Activated CD8-positive, alpha-beta memory T cell treated with anti-CD3 and anti-CD28 coated beads for 24 hours (primary cell): ENCODE data around the gene KANK4.

Experiments used
- DNase-seq: peaks from one replicate; pipeline ENCODE4 v3.0.0-alpha.2; 2020

The KANK4 gene

DNA sequence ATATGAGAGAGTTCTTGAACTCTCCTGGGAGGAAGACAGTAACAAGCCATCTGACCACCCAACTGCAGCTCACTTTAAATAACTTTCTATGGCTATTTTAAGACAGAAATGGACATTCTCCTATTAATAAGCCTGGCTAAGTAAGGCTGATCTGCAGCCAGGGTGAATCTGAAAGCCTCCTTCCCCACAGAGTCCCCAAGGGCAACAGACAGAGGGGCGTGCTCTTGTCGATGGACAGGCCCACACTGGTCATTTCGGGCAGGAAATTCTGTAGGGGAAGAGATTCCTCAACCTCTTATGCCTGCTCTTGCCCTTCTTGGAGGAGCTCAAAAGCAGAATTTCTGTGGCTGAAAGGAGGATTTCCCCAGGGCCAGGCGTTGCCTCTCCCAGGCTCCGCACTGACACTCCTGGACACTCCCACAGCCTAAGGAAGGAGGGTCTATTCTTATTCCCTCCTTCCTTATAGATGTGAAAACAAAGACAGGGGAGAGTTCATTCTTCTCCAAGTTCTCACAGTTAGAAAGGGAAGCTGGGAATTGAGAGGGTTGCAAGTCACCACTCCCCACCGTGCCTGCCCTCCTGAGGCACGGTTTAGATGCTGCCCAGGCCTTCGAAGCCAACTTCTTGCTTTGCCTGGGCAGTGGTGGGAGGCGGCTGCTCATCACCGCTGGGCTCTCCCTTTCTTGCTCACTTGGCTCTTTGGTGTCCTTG, 17.9 kb upstream of the KANK4 start:
- DNase-seq: no peak

DNA sequence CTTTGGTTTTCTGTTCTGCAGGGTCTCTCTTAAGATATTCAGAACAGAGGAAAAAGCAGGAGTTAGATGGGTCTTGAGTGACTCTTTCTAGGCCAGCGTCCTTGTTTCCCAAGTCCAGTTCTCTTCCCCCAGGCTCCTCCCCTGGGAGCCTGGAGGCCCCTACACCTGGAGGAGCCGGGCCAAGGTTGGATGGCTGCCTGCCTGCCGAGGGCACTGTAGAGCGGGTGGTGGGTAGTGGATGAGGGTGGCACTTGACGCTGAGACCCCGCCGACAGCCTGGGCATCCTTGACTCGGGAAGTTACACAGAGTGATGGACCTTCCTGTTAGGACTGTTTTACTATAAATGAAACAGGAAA, 17.4 kb upstream of the KANK4 start:
- DNase-seq: no peak

DNA sequence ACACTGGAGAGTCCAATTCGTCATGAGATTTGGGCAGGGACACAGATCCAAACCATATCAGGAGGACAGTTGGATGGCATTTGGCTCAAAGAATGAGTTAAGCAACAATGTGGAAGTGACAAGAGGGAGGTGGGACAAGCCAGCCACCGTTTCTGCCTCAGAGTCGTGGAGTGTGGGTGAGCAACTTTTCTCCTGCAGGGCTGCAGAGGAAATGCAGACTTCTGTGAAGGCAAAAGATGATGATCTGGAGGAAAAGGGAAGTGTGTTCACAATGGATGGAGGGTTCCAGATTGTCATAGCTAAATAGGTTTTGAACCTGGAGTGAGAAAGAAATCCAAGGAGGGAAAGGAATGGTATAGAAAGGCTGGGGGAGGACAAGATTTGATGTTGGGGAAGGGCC, 16.4 kb upstream of the KANK4 start:
- no peak for DNase-seq

DNA sequence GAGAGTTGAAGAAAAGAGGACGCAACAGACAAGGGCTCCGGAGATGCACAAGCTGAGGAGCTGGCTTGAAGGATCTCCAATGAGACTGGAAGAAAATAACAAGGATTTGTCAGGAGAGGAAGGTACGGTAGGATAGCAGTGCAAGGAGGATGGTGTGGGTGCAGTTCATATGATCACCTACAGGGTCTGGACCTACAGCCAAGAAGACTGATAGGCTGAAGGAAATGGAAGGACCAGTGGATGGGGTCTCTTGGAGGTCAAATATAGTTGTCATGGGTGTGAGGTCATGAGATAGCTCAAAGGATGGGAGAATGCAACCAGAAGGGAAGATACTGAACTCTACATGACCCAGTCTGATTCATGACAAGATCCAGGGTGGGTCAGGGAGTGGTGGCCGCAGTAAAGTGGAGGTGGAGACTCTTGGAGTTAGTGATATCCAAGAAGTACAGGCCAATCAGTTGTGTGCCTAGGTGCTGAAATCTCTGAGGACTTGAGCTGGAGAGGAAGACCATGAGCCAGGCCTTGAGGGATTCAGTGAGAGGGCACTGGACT, 15.3 kb upstream of the KANK4 start:
- no peak for DNase-seq

DNA sequence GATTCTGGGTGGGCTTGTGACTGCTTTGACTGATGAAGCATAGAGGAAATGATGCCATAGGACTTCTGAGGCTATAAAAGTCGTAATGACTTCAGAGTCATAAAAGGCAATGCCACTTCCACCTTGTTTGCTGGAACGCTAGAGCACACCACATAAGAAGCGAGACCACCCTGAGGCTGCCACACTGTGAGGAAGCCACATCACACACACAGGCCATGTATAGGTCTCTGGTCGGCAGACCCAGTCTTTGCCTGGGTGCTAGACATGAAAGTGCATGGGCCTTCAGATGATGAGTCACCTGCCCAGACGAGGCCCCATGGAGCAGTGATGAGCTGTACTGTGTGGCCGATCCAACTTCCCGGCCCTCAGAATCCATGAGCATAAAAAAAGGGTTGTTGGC, 14.2 kb upstream of the KANK4 start:
- DNase-seq: no peak

DNA sequence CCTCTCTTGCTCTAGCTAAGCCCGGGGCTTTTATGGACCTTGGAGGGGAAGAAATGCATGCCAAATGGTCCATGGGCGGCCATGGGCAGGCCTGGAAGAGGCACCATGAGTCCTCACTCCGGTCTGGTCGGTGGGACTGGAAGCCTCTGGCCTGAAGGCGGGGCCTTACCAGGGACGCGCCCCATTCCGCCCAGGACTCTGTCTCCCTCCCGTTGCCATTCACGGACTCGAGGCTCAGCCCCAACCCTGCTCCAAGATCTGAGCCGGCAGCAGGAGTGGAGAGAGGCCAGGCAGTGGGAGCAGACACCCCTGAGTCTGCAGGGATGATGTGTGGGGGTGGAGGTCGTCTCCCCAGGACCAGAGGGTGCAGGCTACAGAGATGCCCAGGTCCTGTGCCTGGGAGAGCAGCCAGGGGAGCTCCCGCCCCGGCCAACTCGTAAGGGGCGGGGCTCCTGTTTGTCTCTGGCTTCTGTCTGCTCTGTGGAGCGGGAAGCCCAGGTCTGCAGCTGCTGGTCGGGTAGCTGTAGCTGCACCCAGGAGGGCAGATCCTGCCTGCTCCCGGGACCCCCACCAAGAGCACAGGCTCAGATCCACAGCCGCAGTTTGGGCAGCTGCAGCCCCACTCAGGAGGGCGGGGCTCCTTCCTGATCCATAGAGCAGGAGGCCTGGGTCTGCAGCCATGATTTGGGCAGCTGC, 8.3 kb upstream of the KANK4 start:
- DNase-seq: no peak

DNA sequence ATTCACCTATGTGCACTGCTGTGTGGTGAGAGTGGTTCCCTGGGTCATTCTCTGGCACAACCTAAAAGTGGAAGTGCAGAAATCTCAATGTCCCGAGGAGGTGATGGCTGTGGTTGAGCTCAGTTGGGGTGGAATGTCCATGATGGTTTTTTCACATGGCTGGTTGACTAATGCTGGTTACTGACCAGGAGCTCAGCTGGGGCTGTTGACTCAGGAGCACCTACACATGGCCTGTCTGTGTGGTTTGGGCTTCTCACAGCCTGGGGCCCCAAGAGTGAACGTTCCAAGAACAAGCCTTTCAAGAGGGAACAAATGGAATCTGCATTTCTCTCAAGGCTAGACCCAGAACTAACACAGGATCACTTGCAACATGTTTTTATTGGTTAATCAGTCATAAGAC, 6.4 kb upstream of the KANK4 start:
- DNase-seq: no peak

DNA sequence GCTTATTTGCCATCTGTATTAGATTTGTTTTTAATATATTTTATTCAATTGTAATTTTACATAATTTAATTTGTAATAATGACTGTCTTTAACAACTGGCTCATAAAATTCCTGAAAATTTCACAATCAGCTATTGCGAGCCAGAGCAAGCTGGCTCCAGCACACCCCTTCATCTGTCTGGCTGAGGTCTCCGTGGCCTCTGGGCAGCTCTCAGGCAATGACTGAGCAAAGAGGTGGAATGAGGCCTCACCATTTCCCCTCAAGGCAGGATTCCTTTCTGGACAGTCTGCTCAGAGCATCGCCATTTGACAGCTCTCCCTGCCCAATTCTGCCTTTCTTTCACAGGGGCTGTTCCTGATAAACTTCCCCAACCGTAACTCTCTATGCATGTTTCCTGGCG, 5.8 kb upstream of the KANK4 start:
- DNase-seq: no peak

DNA sequence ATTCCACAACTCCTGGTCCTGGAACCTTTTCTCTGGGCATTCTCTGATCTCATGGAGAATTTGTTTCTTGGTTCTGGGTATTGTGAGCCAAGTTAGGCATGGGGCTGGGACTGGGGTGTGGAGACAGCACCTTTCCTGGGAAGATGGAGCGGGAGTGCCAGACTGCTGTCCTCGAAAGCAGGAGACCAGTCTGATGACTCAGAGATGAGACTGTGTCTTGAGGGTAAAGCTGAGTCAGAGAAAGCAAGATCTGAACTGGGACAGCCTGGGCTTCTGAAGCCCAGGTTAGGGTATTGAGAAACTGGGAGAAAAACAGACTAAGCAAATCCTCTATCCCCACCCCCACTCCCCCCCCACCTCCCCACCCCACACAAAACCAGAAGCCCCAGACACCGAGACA, 2.2 kb upstream of the KANK4 start:
- DNase-seq: no peak

DNA sequence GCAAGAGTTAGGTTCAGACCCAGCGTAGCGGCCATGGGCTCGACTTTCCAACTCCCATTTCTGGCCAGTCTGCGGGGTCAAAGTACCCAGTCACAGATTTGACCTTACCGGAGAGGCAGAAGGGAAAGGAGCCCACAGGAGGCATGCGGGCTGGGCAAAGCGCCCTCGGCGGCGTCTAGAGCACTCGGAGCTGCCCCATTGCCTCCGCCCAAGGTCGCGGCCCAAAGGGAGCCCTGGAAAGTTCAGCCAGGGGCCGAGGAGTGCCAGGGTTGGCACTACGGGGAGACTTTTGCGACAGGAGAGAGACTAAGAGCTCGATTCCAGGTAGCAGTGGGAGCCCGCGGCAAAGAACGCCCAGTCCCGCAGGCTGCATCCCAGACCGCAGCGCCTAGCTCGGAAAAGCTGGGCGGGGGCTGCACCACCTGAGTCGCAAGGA, 896 bp downstream of the KANK4 start:
- DNase-seq: no peak

DNA sequence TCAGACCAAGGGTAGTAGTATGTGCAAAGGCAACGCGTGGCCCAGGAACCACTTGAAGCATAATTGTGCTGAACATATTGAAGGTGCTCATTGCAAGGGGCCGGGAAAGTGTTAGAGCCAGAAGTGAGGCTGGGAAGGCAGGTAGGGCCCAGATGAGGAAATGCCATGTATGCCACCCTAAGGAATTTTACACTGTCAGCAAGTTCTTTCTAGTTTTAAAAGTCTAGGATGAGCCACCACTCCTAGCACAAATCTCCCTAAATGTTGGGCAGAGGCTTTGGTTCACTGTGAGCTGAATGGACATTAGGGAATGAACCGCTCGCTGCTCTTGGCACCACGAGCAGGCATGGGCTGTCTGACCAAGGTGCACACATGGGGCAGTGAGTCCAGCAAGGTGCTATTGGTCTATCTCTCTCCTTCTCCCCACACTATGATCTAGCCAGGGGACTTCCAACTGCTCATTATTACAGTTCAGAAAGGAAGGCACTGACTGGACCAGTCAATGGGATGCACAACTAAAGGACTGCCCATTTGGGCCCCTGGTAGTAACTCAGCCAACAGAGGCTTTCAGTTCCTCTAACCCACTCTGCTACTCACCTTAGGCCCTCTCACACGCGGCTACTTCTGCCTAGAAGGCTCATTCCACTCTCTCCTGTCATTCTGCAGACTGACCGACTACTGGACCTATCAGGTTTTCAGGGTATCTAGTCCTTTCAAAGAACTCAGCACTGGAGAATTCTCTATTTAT, 2.0 kb downstream of the KANK4 start:
- no peak for DNase-seq

DNA sequence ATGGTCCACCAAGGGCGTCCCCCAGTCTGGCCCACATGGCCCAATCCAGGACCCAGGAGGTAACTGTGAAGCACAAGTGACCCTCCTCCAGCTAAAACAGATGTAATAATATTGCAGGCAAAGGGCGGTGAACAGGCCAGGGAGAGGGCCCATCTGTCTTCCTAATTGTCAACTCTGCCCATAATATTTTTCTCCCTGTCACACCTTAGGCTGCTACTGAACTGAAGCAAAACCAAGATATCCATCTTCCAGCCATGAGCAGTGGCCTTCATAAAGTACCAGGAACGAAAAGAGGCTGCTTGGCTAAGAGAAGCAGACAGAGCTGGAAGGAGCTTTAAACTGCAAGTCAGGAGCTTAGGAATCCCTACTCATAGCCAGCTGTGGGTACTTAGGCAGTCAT, 3.1 kb downstream of the KANK4 start:
- no peak for DNase-seq

DNA sequence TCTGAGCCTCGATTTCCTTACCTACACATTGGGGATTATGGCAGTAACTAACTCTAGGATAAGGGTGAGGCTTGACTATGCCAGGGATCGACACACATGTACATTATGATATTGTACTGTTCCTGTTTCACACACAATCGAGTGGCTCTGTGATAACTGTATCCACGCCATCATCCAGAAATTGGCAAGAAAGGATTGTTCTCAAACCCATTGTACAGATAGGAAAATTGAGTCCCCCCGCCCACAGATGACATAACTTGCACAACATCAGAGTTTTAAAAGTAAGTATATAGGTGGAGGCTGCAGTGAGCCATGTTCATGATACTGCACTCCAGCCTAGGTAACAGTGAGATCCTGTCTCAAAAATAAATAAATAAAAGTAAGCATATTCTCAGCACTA, 3.8 kb downstream of the KANK4 start:
- no peak for DNase-seq

DNA sequence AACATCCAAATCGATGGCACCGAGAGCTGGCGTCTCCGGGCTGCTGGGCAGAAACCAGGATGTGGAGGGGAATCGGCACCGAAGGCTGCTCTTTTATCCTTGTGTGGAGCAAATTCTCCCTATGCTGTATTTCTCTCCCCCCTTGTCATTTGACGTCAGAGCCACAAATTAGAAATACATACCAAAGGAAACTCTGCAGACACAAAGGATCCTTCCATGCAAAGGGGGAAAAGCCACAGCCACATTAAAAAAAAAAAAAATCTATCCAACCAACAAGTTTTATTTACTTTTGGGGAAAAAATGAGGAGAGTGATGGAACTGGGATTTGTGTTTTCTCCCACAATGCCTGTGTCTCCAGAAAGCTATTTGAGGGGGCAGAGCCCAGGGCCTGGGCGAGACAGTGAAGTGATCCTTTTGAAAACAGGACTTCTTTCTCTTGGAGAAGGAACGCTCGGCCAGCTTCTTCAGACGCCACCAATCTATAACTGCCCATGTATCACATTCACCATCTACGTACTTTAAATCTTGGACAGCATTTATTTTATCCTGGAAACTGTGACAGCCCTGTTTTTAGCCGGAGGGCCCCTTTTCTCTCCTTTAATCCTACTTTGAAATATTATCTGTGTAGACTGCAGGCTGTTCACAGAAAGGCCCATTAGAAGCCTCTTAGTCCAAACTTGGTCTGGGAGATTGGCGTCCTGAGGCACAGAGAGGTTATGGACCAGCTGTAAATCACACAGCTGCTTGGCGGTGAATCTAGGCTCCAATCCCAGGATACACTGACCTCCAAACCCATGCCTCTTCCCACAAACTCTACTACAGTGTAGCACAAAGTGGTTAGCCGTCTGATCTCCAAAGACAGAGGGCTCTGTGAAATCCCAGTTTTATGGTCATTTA, 4.5 kb downstream of the KANK4 start:
- DNase-seq: no peak

DNA sequence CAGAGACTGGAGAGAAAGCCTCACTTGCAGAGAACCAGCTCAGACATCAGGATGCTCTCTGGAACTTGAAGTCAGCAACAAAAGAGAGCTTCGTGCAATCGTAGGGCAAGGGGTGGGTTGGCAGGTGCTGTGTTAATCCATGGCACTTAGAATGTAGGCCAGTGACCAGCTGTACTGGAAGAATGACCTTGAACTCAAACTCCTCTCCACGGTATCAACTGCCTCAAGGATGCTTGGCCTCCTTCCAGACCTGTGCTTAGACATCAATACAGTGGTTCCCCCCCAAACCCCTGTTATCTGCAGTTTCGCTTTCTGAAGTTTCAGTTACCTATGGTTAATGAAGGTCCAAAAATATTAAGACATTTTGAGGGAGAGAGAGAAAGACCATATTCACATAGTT, 6.5 kb downstream of the KANK4 start:
- no peak for DNase-seq

DNA sequence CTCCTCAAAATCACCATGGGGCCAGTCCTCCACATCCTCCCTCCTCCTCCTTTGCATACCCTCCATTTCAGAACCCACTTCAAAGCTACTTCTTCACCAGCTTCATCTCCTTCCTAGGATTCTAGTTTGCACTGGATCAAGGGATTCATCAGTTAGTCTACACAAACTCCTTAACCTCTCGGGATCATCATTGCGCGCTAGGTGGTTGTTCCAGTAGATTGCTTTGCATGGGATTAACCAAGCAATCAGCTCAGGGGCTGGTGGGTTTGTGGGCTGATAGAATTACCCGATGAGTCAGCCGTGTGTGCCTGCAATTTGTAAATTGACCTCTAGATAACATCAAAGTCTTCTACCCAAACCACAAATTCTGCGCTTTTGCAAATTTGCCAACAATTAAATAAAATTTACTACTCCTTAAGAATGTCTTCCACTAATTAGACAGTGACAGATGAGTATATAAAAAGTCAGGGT, 7.7 kb downstream of the KANK4 start:
- DNase-seq: no peak

DNA sequence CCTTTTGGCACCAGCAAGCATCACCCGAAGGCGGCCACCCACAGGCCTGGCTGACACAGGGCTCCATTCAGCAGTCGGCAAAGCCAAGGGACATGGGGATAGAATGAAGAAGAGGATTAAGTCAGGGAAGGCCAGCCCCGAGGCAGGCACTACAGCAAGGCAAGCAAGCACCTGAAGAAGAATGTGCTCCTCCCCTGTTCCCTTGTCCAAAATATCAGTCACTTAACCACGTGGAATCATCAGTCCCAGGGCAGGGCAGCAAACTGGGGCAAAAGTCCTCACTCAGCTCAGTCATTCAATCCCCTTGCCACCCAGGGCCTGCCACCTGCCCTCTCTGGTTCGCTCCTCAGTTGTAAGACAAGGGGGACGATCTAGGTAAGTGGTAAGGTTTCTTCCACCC, 9.3 kb downstream of the KANK4 start:
- no peak for DNase-seq

DNA sequence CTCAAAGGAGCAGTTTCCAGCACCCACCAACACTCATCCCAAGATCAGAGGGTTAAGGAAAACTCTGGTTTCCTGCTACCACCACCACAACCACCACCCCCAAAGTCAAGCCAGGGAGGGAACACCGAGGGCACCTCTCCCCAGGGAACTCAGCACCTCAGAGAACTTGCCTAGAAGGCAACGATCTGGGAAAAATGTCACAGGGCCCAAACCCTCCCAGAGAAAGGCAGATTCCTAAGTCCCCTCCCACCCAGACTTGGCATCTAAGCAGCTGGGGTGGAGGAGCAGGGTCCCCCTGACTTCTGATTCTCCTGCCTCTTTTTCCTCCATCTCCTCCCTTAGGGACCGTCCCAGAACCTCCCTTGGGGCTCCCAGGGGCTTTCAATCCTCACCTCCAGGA, 10.6 kb downstream of the KANK4 start:
- no peak for DNase-seq

DNA sequence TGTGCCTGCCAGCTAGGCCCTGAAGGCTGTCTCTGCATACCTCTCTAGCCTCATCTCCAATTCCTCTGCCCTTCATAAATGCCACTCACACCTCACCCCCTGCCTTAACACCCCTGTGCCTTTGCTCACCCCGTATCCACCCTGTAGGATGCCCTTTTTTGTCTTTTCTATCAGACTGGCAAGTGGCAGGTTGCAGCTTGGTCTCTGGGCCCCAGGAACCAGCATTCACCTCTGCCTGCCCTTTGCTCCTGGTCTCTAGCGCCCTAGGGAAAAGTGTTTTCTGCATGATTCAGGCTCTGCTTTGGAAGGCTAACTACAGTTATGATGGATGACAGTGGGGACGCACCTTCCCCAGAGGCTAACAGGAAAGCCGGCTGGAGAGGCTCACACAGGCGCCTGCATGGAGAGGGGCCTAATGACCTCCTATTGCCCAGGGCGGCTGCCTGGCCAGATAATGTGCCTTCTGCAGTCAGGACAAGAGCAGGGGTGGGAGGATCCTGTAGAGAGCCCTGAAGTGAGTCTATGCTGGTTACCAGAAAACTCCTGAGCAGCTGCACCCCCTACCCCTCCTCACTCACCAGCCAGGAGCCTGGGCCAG, 11.2 kb downstream of the KANK4 start:
- DNase-seq: no peak

DNA sequence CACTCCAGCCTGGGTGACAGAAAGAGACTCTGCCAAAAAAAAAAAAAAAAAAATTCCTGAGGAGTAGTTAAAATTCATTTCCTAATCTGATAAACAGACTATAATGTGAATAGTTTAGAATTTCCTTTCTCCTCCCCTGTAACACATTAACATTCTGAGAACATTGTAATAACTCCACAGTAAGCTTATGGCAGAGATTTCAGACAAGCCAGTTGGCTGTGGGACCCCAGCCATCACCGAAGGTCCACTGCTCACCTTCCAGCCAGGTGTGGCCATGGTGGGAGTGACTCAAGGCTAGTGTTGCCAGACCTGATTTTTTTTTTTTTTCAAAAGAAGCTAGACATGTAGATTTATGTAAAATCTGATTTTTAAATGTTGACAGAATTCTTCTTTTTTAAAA, 11.8 kb downstream of the KANK4 start:
- no peak for DNase-seq

DNA sequence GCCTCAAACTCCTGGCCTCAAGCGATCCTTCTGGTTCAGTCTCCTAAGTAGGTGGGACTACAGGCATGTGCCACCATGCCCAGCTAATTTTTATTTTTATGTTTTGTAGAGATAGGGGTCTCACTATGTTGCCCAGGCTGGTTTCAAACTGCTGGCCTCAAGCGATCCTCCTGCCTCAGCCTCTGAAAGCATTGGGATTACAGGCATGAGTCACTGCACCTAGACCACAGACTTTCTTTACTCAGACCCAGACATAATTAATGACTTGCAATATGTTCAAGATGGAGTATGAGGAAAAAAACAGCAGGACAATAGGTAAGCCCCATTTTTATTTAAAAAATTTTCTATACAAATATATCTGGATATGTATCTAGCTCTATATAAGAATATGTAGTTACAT, 13.2 kb downstream of the KANK4 start:
- DNase-seq: no peak

DNA sequence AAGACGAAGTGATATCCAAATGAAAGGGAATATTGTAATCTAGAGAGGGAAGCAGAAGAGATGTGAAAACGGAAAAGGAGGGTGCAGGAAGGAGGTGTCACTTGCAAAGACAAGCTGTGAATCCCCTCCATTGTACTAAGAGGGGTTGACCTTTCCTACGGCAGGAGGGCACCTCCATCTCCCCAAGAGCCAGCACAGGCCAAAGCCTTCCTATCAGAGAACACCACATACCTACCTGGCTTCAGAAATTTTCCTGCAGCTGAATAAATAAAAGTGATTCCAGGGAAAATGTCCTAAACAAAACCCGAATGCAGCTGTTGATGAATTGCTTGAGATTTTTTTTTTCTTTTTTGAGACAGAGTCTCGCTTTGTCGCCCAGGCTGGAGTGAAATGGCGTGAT, 14.3 kb downstream of the KANK4 start:
- DNase-seq: no peak
